ENCODE results near the gene CERS1. TPM values are rescaled to one million over a fixed set of nuclear protein-coding genes. Genes with fewer than 3 reads are reported as not detected.

Gene CERS1
- total RNA-seq, 1 donor from 2014 or later, result 4.5 TPM

DNA sequence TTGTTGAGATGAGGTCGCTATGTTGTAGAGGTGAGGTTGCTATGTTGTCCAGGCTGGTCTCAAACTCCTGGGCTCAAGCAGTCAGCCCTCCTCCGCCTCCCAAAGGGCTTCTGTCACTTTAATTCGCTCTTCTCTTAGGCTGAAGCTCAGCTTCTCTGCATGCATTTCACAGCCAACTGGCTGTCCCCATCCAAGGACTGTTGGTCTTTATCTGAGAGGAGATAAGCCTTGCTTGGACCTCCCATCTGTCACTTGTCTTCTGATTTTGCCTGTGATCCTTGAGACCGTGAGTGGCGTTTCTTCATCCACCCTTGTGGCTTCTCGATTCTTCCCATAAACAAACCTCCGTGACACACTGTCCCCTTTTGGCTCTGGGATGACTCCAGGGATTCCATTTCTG lies 24.4 kb downstream of the CERS1 start:
- no peak for DNase-seq (ENCODE audit: low read depth, low spot score)

DNA sequence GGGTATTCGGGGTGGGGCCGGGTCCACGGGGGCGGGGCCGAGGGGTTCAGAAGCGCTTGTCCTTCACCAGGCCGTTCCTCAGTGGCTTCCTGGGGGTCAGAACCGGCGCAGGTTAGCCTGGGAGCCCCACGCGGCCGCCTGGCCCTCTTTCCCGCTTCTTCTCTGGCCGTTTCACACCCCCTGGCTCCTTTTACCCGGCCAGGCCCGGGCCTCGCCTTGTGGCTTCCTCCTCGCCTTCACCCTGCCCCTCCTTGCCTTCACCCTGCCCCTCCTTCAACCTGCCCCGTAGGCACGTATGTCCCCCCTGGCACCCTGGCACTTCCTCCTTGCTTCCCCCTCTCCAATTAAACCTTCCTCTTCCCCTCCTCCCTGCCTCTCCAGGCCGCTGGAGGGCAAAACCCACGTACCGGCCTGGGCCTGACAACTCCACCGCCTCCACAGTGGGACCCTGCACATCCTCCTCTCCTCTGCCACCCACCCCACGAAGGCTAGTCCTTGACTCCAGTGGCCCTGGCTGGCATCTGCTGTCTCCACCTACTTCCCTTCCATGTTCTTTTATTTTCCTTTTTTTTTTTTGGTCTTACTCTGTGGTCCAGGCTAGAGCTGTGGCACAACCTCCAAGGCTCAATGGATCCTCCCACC lies 25.3 kb downstream of the CERS1 start:
- DNase-seq (ENCODE audit: low read depth, low spot score), result no peak

DNA sequence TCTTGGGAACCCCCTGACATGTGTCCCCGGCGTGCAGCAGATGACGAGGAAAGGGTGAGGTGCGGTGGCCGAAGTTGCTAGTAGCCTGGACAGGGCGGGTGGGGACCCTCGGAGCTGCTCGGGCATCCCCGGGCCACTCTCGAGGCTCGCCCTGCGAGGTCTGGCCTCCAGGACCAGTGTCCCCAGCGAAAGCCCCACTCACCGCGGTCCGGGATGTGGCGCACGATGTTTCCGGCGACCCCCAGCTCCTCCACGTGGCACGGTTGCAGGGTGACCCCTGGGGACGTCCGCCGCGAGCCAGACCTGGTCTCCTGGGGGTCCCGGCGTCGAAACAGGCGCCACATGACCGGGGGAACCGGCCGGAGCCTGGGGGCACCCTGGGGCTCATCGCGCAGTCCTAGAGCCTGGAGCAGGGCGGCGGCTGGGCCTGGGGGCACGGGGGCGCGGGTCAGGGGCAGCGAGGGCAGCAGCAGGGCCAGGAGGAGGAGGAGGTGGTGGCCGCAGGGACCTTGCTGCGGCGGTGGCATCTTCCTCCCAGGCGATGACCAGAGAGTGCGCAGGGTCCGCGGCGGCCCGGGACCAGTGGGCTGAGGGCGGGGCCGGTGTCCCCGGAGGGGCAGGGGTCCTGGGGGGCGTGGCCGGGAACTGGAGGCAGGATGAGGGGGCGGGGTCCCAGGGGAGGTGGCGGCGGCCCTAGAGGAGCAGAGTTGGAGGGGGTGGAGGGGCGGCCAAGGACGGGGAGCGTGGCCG lies 26.0 kb downstream of the CERS1 start:
- DNase-seq (ENCODE audit: low read depth, low spot score), result no peak

DNA sequence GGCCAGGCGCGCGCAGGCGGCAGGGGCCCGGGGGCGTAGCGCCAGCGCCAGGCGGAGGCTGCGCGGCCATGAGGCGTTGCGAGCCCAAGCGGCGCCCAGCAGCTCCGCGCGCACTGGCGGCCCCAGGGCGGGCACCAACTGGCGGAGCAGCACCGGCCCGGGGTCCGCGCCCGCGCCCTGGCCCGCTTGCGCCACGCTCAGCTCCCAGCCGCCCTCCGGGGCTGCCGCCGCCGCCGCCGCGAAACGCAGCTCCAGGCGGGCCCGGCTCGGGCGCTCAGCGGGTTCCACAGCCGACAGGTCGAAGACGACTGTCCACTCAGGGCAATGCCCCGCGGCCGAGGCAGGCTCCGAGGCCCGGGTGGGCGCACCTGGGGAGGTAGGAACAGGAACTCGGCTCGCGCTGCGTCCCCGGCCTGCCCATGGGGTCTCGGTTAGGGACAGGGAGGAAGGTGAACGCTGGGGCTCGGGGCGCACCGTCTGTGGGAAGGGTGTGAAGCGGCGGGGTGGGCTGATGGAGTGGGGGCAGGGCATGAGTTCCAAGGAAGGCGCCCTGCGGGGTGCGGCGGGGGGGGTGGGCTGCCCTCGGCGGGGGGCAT lies 26.8 kb downstream of the CERS1 start:
- DNase-seq (ENCODE audit: low read depth, low spot score), result no peak

DNA sequence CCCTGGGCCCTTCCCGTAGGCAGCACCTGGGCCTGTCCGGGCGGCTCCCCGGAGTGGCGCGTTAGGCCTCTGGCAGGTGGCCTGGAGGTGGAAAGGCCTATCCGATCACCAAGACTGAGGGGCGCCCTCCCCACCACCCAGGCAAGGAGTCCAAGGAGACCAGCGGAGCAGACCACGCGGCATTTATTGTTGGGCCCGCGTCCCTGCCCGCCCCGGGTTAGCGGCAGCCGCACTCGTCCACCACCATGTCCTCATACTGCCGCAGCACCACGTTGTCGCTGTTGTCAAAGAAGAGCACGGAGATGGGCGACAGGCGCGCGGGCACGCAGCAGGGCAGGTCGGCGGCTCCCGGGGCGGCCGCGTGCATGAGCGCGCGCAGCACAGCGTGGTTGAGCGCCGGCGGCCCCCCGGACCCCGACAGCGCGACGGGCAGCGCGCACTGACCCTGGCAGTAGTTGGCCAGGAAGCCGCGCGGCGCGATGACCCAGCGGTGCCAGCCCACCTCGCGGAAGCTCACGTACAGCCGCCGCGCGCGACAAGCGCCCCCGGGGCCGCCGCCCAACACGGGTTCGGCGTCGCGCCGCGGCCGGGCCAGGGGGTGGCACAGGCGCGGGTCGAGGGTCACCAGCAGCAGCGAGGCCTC lies 27.5 kb downstream of the CERS1 start:
- DNase-seq (ENCODE audit: low read depth, low spot score), result no peak

DNA sequence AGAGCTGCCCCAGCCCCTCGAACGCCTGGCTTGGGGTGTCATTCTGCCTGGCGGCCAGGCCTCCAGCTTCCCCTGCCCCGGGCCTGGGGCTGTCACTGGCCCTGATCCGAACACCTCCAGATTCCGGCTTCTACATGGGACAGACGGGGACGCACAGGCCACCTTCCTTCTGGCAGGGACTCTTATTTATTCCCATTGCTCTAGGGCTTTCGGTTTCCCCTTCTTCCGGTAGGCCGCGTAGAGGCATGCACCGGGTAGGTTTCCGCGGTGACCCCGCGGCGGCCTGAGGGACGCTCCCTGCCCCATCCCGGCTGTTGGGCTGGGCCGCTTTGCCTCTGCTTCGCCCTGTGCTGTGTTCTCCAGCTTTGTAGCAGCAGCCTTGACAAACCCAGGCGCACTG lies 28.2 kb downstream of the CERS1 start:
- DNase-seq (ENCODE audit: low read depth, low spot score), result no peak

DNA sequence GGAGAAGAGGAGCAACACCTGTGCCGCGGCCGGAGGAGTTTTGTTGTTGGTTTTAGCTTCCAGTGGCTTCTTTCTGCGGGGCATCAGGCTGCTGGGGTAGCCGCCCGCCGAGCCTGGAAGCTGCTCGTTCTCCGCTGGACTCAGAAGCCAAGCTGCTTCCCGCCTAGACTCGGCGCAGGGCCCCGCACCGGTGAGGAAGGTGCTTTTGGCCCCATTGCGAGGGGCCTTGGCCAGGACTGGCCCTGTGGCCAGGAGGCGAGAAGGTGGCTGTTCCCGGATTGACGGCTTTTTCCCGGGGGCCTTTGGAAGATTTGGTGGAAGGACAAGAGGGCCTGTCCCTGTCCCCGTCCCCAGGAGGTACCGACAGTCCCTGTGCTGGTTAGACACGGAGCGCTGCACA lies 28.8 kb downstream of the CERS1 start:
- no peak for DNase-seq (ENCODE audit: low read depth, low spot score)

DNA sequence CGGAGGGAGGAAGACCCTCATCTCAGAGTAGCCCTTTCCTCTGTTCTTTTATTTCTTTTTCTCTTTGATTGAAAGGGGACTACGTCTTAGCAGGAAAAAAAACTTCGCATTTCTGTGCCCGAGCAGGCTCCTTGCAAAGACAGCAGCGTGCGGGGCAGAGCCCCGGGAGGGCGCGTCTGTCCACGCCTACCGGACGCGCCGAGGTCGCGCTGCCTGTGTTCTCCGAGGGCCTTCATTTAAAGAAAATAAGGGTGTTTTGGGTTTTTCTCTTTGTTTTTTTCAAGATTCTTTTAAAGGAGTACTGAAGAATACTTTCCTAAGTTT lies 29.2 kb downstream of the CERS1 start:
- no peak for DNase-seq (ENCODE audit: low read depth, low spot score)

DNA sequence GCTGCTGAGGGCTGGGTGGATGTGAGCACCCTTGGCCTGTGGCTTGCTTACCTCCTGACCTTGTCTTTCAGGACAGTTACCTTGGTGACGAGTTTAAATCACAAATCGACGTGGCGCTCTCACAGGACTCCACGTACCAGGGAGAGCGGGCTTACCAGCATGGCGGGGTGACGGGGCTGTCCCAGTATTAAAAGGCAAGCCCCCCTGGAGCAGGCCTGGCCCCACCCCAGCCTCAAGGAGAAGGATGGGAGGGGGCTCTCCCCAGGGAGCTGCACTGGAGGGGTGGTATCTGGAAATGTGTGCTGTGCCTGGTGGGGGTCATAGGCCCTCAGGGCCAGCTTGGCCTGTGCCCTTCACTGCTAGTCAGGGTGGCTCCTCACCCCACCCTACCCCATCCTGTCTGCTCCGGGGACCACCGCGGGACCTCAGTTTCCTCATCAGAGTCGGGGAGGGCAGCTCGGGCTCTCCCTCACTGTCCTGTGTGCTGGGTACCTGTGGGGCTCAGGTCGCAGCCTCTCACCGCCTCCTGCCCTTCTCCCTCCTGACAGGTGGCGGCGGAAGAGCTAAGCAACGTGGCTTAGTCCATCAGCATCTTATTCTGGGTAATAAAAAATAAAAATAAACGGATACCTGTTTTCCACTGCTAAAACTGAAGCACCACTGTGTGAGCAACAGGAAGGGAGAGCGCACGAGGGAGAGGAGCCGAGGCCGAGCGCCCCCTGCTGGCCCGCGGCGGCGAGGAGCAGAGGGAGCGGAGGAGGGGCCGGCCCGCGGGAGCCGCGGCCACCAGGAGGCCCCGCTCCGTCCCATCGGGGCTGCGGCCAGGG lies 29.8 kb downstream of the CERS1 start:
- no peak for DNase-seq (ENCODE audit: low read depth, low spot score)

DNA sequence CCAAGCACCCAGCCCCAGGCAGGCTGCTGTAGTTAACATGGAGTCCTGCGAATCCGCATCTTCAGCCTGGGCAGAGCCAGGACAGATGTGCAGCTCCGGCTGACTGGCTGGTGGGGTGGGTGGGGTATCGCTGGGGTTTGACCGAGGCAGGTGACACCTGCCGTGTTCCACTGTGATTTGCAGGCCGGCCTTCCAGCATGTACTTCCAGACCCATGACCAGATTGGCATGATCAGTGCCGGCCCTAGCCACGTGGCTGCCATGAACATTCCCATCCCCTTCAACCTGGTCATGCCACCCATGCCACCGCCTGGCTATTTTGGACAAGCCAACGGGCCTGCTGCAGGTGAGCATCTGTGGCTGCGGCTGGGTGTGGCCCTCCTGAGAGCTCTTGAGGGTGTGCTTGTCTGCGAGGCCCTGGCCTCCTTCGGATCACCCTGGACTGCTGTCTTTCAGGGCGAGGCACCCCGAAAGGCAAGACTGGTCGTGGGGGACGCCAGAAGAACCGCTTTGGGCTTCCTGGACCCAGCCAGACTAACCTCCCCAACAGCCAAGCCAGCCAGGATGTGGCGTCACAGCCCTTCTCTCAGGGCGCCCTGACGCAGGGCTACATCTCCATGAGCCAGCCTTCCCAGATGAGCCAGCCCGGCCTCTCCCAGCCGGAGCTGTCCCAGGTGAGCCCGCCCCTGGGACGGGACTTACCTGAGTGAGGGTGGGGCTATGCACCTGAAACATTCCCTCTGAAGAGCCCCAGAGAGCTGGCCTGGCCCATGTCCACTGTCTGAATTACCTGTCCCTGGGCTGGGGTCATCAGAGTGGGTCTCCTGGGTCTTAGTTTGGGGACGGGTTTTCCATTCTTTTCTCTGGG lies 30.6 kb downstream of the CERS1 start:
- no peak for DNase-seq (ENCODE audit: low read depth, low spot score)

DNA sequence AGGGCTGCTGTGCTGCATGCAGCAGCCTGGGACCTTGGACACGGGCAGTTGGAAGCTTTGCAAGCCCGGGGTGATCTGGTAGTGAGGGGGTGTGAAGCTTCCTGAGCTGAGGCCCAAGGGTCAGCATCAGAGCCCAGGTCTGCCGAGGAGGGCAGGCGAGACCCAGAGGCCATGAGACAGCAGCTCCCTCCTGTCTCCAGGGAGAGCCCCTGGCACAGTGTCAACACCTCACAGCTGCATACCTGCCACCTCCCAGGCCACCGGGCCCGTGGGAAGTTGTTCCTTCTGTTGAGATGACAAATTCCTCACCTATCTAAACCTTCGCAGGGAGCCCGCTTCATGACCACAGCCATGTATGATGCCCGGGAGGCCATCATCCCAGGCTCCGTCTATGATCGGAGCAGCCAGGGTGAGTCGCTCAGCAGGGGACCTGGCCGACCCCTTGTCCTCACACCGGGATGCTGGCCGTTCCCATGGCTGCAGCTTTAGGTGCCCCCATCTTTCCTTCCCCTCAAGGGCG lies 32.1 kb downstream of the CERS1 start:
- DNase-seq (ENCODE audit: low read depth, low spot score), result no peak

DNA sequence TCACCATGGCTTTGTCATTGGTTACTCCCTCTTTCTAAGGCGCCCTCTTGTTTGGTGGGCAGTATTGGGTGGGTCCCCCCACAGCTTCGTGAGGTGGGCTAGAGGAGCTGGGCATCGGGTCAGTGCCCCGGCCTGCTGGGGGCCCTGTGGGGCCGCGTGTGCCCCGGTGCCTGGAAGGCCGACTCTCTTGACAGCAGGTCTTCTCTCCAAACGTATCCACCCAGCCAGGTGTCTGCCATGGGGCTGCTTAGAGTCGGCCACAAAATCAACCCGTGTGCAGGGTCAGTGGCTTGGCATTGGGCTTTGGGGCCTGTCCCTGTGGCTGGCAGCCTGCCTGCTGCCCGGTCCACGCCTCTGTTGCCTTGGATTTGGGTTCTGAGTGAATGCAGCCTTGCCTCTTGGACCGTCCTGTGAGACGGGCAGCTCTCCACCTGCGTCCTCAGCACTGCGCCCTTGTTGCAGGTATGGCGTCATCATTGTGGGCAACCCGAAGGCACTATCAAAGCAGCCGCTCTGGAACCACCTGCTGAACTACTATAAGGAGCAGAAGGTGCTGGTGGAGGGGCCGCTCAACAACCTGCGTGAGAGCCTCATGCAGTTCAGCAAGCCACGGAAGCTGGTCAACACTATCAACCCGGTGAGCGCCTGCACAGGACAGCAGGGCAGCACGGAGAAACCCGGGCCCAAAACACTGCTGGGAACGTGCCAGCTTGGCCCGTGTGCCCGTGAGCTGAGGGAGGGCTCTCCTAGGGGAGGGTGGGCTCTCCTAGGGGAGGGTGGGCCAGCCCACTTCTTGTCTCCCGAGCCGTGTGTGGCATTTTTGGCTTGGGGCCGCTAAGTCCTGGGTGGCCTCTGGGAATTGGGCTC lies 32.7 kb downstream of the CERS1 start:
- no peak for DNase-seq (ENCODE audit: low read depth, low spot score)

DNA sequence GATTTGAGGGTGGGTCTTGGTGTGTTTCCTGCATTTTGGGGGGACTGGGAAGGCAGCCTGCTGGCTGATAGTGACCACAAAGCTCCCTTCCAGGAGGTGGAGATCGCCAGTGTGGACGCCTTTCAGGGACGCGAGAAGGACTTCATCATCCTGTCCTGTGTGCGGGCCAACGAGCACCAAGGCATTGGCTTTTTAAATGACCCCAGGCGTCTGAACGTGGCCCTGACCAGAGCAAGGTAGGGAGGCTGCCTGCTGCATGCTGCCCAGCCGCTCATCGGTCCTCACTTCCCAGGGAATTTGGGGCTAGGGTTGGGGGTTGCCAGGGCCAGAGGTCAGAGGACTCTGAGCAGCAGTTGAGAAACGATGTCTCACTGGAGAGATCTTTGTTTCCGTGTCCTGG lies 34.0 kb downstream of the CERS1 start:
- DNase-seq (ENCODE audit: low read depth, low spot score), result no peak

DNA sequence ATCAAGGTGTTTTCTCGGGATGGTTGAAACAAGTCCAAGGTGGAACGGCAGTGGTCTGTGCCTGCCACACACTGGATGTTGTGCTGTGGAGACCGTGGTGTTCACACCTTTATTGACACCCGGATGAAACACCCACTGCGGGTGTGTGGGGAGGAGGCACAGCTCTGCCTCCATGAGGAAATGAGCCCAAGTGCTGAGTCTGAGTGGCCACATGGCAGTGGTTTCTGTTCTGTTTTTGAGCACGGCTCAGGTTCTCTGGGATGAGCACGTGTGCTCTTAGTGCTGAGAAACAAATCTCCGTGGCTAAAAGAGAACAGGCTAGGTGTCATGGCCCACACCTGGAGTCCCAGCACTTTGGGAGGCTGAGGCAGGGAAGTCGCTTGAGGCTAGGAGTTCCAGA lies 34.7 kb downstream of the CERS1 start:
- no peak for DNase-seq (ENCODE audit: low read depth, low spot score)

DNA sequence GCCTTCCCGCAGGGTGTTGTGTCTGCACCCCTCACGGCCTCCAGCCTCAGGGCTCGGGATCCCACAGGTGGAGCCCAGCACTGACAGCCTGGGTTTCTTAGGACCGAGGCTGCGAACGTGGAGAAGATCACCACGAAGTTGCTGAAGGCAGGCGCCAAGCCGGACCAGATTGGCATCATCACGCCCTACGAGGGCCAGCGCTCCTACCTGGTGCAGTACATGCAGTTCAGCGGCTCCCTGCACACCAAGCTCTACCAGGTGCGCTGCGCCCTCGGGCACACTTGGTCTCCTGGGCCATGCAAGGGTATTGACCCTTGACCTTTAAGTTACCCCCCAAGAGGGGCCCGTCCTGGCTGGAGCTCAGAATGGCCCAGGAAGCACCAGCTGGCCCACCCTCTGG lies 35.2 kb downstream of the CERS1 start:
- DNase-seq (ENCODE audit: low read depth, low spot score), result no peak

DNA sequence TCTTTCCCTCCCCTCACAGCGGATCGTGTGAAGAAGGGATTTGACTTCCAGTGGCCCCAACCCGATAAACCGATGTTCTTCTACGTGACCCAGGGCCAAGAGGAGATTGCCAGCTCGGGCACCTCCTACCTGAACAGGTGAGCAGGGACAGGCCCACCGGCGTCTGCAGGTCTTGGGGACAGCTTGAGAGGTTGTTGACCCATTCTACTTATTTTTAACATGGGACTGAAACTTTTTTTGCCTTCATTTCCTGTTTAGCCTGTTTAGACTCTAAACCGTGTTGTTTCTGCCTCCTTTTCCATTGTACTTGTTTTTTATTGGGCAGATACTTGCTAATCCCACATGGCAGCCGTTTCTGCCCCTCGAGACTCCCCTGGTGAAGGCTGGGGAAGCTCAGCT lies 35.7 kb downstream of the CERS1 start:
- DNase-seq (ENCODE audit: low read depth, low spot score), result no peak

DNA sequence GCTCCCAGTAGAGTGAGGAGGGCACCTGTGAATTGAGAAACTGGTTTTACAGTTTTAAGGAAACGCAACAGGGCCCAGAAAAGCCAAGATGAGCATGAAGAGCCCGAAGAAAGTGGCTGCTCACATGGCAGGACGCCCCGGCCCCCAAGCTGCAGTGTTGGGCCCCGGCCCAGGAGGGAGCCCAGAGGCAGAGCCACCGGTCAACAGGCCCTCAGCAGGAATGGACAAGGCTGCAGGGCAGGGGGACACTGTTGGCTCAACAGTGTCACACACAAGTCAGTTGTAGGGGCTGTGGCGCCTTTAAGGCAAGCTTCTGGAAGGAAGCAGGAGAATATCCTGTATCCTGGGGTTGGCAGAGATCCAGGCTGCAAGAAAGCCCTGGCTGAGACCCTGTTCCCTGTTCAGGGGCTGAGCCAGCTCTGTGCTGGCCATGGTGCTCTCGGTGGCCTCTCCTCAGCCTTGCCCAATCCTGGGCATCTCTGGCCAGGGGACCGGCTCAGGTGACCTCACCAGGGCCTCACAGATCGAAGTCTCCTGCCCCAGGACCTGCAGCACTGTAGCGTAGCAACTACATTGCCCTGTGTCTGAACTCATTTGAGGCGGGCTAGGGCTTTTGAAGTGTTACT lies 36.2 kb downstream of the CERS1 start:
- peak; percentile 53 for DNase-seq (ENCODE audit: low read depth, low spot score)

DNA sequence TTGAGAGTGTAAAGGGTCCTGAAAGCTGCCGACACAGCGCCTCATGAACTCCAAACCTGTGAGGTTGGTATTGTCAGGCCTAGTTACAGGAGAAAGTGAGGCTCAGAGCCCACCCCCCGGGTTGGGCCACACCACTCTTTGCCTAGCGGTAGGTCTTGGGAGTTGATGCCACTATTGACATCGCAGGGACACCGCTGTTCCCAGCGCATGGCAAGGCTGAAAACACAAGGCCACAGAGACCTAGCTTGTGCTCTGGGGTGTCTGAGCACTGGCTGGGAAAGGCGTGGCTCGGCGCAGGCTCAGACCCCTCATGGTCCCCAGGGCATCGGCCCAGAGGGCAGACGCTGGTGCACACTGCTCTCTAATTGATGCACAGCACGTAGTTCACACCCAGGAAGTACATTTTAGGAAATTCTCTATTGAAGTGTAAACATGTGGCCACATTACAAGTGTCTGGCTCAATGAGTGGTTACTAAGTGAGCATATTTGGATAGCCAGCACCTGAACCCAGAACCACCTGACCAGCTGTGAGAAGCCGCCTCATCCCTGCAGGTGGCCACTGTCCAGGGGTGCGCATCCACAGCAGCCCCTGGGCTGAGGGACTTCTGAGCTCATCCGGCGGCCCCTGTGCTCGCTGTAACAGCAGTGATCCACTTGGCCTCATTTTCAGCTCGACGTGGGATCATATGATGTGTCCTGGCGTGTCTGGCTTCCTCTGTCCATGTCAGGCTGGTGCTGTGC lies 36.9 kb downstream of the CERS1 start:
- DNase-seq (ENCODE audit: low read depth, low spot score), result no peak

Measured in pulmonary artery endothelial cell (primary cell).